ENCODE results near the gene MTRF1.
A peak's percentile ranks its signal among the peaks of the same experiment; 100 is the strongest.

Gene MTRF1

DNA sequence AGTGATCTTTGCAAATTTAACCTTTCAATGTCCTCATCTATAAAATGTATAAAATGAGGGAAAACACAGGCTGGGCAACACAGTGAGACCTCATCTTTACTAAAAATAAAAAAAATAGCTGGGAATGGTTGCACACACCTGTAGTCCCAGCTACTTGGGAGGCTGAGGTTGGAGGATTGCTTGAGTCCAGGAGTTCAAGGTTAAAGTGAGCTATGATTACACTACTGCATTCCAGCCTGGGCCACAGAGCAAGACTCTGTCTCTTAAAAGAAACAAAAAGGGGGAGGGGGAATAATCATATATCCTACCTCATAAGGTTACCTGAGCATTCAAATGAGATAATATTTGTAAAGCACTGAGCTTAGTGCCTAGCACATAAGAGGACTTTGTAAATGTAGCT, 5.8 kb downstream of the MTRF1 start:
- Histone ChIP-seq H2BK5ac (ENCODE audit: low read length) (no peak overlapping the region), H3K79me1 (ENCODE audit: low read length) (no peaks in the 10 kb centered on the region), H3K9ac (ENCODE audit: low read length) (no peak overlapping the region), H3K27ac (ENCODE audit: low read depth, low read length) (no peak overlapping the region), H2BK120ac (ENCODE audit: low read depth, low read length) (no peak overlapping the region), H3K56ac (ENCODE audit: low read length) (no peak overlapping the region), H3K79me2 (ENCODE audit: control insufficient read depth, insufficient read depth, low read length) (no peaks in the 10 kb centered on the region), H4K5ac (ENCODE audit: low read length) (no peak overlapping the region), H3K23ac (ENCODE audit: low read length) (no peak overlapping the region), H4K8ac (ENCODE audit: low read depth, low read length) (no peak overlapping the region), H2AK5ac (ENCODE audit: low read length) (no peak overlapping the region), H2BK15ac (replicated peaks; ENCODE audit: low read depth) (no peak overlapping the region), H3K4me1 (ENCODE audit: control insufficient read depth, low read depth, low read length) (no peaks in the 10 kb centered on the region), H3K27me3 (ENCODE audit: insufficient read depth, low read length, poor library complexity) (no peaks in the 10 kb centered on the region), H3K36me3 (ENCODE audit: control insufficient read depth, insufficient read depth, low read length) (no peaks in the 10 kb centered on the region), H3K4me2 (ENCODE audit: low read length) (no peak overlapping the region), H3K18ac (ENCODE audit: low read length) (no peak overlapping the region), H3K4me3 (ENCODE audit: low read length) (no peak overlapping the region), H3K4ac (ENCODE audit: low read depth, low read length) (no peak overlapping the region)
- no peak for DNase-seq

DNA sequence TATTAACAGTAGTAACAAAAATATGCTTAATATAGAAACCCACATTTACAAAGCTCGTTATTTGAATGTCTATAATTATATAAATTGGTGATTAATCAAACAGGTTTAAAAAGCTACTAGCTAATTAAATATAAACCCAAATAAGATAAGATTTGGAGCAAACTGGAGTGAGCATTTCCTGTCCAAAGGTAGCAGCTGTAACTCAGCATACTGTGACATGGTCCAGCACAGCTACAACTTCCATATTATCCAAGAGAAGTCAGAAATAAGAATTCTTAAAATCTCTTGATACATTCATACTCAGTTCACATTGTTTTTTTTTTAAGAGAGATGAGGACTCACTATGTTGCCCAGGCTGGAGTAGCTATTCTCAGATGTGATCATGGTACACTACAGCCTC, 8.5 kb downstream of the MTRF1 start:
- no peaks in the 10 kb centered on the region for H3K79me1 ChIP-seq (ENCODE audit: low read length)
- no peak overlapping the region for H2BK15ac ChIP-seq (replicated peaks; ENCODE audit: low read depth)
- no peak overlapping the region for H3K18ac ChIP-seq (ENCODE audit: low read length)
- H2BK120ac ChIP-seq (ENCODE audit: low read depth, low read length), result no peak overlapping the region
- no peak overlapping the region for H4K8ac ChIP-seq (ENCODE audit: low read depth, low read length)
- H3K79me2 ChIP-seq (ENCODE audit: control insufficient read depth, insufficient read depth, low read length), result no peaks in the 10 kb centered on the region
- no peak overlapping the region for H2AK5ac ChIP-seq (ENCODE audit: low read length)
- H3K56ac ChIP-seq (ENCODE audit: low read length), result no peak overlapping the region
- no peak overlapping the region for H3K4me3 ChIP-seq (ENCODE audit: low read length)
- no peak overlapping the region for H3K9ac ChIP-seq (ENCODE audit: low read length)
- H3K4me2 ChIP-seq (ENCODE audit: low read length), result no peak overlapping the region
- peaks cover 2% of the 10 kb centered on the region for H3K36me3 ChIP-seq (ENCODE audit: control insufficient read depth, insufficient read depth, low read length)
- H4K5ac ChIP-seq (ENCODE audit: low read length), result no peak overlapping the region
- H3K27me3 ChIP-seq (ENCODE audit: insufficient read depth, low read length, poor library complexity), result no peaks in the 10 kb centered on the region
- no CpG with 5 or more reads among the region's 1 CpG for WGBS (ENCODE audit: extremely low coverage, insufficient coverage, low lambda C conversion rate)
- H3K23ac ChIP-seq (ENCODE audit: low read length), result no peak overlapping the region
- no peak overlapping the region for H3K4ac ChIP-seq (ENCODE audit: low read depth, low read length)
- DNase-seq, result no peak
- no peak overlapping the region for H2BK5ac ChIP-seq (ENCODE audit: low read length)
- H3K27ac ChIP-seq (ENCODE audit: low read depth, low read length), result no peak overlapping the region
- H3K4me1 ChIP-seq (ENCODE audit: control insufficient read depth, low read depth, low read length), result no peaks in the 10 kb centered on the region

GRCh38 chr13:41250993-41251392, 12.4 kb downstream of the MTRF1 start:
- no peak overlapping the region for H4K8ac ChIP-seq (ENCODE audit: low read depth, low read length)
- H3K4me2 ChIP-seq (ENCODE audit: low read length), result no peak overlapping the region
- no peaks in the 10 kb centered on the region for H3K79me2 ChIP-seq (ENCODE audit: control insufficient read depth, insufficient read depth, low read length)
- H3K27me3 ChIP-seq (ENCODE audit: insufficient read depth, low read length, poor library complexity), result no peaks in the 10 kb centered on the region
- no peaks in the 10 kb centered on the region for H3K79me1 ChIP-seq (ENCODE audit: low read length)
- no peak overlapping the region for H3K56ac ChIP-seq (ENCODE audit: low read length)
- H3K9ac ChIP-seq (ENCODE audit: low read length), result no peak overlapping the region
- H3K23ac ChIP-seq (ENCODE audit: low read length), result no peak overlapping the region
- H2AK5ac ChIP-seq (ENCODE audit: low read length), result no peak overlapping the region
- no peak for DNase-seq
- H3K4me1 ChIP-seq (ENCODE audit: control insufficient read depth, low read depth, low read length), result no peaks in the 10 kb centered on the region
- H2BK5ac ChIP-seq (ENCODE audit: low read length), result no peak overlapping the region
- H3K36me3 ChIP-seq (ENCODE audit: control insufficient read depth, insufficient read depth, low read length), result peaks cover 2% of the 10 kb centered on the region
- H3K4me3 ChIP-seq (ENCODE audit: low read length), result no peak overlapping the region
- H4K5ac ChIP-seq (ENCODE audit: low read length), result no peak overlapping the region
- H2BK15ac ChIP-seq (replicated peaks; ENCODE audit: low read depth), result no peak overlapping the region
- H2BK120ac ChIP-seq (ENCODE audit: low read depth, low read length), result no peak overlapping the region
- H3K18ac ChIP-seq (ENCODE audit: low read length), result no peak overlapping the region
- H3K27ac ChIP-seq (ENCODE audit: low read depth, low read length), result no peak overlapping the region
- no peak overlapping the region for H3K4ac ChIP-seq (ENCODE audit: low read depth, low read length)

- Histone ChIP-seq H3K9ac (ENCODE audit: low read length) (no peak overlapping the region), H3K36me3 (ENCODE audit: control insufficient read depth, insufficient read depth, low read length) (peaks cover 2% of the 10 kb centered on the region), H3K27me3 (ENCODE audit: insufficient read depth, low read length, poor library complexity) (no peaks in the 10 kb centered on the region), H3K4me3 (ENCODE audit: low read length) (no peak overlapping the region), H3K4ac (ENCODE audit: low read depth, low read length) (no peak overlapping the region), H4K8ac (ENCODE audit: low read depth, low read length) (no peak overlapping the region), H3K56ac (ENCODE audit: low read length) (no peak overlapping the region), H2BK120ac (ENCODE audit: low read depth, low read length) (no peak overlapping the region), H4K5ac (ENCODE audit: low read length) (no peak overlapping the region), H3K79me1 (ENCODE audit: low read length) (no peaks in the 10 kb centered on the region), H2BK5ac (ENCODE audit: low read length) (no peak overlapping the region), H3K27ac (ENCODE audit: low read depth, low read length) (no peak overlapping the region), H3K79me2 (ENCODE audit: control insufficient read depth, insufficient read depth, low read length) (no peaks in the 10 kb centered on the region), H3K23ac (ENCODE audit: low read length) (no peak overlapping the region), H3K4me2 (ENCODE audit: low read length) (no peak overlapping the region), H2BK15ac (replicated peaks; ENCODE audit: low read depth) (no peak overlapping the region), H2AK5ac (ENCODE audit: low read length) (no peak overlapping the region), H3K4me1 (ENCODE audit: control insufficient read depth, low read depth, low read length) (no peaks in the 10 kb centered on the region), H3K18ac (ENCODE audit: low read length) (no peak overlapping the region)
- no CpG with 5 or more reads among the region's 8 CpGs for WGBS (ENCODE audit: extremely low coverage, insufficient coverage, low lambda C conversion rate)
- DNase-seq, result no peak
Measured at GRCh38 chr13:41246969-41247680, 16.3 kb downstream of the MTRF1 start.

DNA sequence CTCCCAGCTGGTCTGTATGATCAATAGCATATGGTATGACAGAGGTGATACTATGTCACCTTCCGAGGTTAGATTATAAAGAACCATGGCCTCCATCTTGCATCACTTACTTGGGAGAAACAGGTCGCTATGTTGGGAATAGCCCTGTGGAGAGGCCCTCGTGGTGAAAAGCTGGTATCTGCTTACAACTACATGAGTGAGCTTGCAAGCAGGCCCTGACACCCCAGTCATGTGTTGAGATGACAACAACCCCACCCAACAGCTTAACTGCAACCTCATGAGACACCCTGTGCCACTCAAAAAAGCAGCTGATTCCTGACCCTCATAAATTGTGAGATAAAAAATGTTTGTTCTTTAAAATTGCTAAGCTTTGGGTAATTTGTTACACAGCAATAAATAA, 18.8 kb downstream of the MTRF1 start:
- DNase-seq, result peak; percentile 26
- no peak overlapping the region for H3K4me3 ChIP-seq (ENCODE audit: low read length)
- no CpG with 5 or more reads among the region's 3 CpGs for WGBS (ENCODE audit: extremely low coverage, insufficient coverage, low lambda C conversion rate)
- no peak overlapping the region for H3K56ac ChIP-seq (ENCODE audit: low read length)
- H3K36me3 ChIP-seq (ENCODE audit: control insufficient read depth, insufficient read depth, low read length), result no peaks in the 10 kb centered on the region
- H3K79me1 ChIP-seq (ENCODE audit: low read length), result no peaks in the 10 kb centered on the region
- H3K27ac ChIP-seq (ENCODE audit: low read depth, low read length), result no peak overlapping the region
- no peaks in the 10 kb centered on the region for H3K4me1 ChIP-seq (ENCODE audit: control insufficient read depth, low read depth, low read length)
- H3K4me2 ChIP-seq (ENCODE audit: low read length), result no peak overlapping the region
- no peak overlapping the region for H3K4ac ChIP-seq (ENCODE audit: low read depth, low read length)
- H3K18ac ChIP-seq (ENCODE audit: low read length), result no peak overlapping the region
- no peak overlapping the region for H3K23ac ChIP-seq (ENCODE audit: low read length)
- no peaks in the 10 kb centered on the region for H3K79me2 ChIP-seq (ENCODE audit: control insufficient read depth, insufficient read depth, low read length)
- H2BK120ac ChIP-seq (ENCODE audit: low read depth, low read length), result no peak overlapping the region
- no peak overlapping the region for H2BK5ac ChIP-seq (ENCODE audit: low read length)
- H3K27me3 ChIP-seq (ENCODE audit: insufficient read depth, low read length, poor library complexity), result no peaks in the 10 kb centered on the region
- no peak overlapping the region for H2AK5ac ChIP-seq (ENCODE audit: low read length)
- H2BK15ac ChIP-seq (replicated peaks; ENCODE audit: low read depth), result no peak overlapping the region
- H4K5ac ChIP-seq (ENCODE audit: low read length), result no peak overlapping the region
- no peak overlapping the region for H3K9ac ChIP-seq (ENCODE audit: low read length)
- no peak overlapping the region for H4K8ac ChIP-seq (ENCODE audit: low read depth, low read length)

- Histone ChIP-seq H3K4me1 (ENCODE audit: control insufficient read depth, low read depth, low read length) (no peaks in the 10 kb centered on the region), H3K4me2 (ENCODE audit: low read length) (no peak overlapping the region), H3K9ac (ENCODE audit: low read length) (no peak overlapping the region), H4K8ac (ENCODE audit: low read depth, low read length) (no peak overlapping the region), H3K27ac (ENCODE audit: low read depth, low read length) (no peak overlapping the region), H3K36me3 (ENCODE audit: control insufficient read depth, insufficient read depth, low read length) (no peaks in the 10 kb centered on the region), H2AK5ac (ENCODE audit: low read length) (no peak overlapping the region), H2BK120ac (ENCODE audit: low read depth, low read length) (no peak overlapping the region), H3K79me2 (ENCODE audit: control insufficient read depth, insufficient read depth, low read length) (no peaks in the 10 kb centered on the region), H3K27me3 (ENCODE audit: insufficient read depth, low read length, poor library complexity) (no peaks in the 10 kb centered on the region), H3K23ac (ENCODE audit: low read length) (no peak overlapping the region), H3K4me3 (ENCODE audit: low read length) (no peak overlapping the region), H3K56ac (ENCODE audit: low read length) (no peak overlapping the region), H3K18ac (ENCODE audit: low read length) (no peak overlapping the region), H3K79me1 (ENCODE audit: low read length) (no peaks in the 10 kb centered on the region), H4K5ac (ENCODE audit: low read length) (no peak overlapping the region), H2BK15ac (replicated peaks; ENCODE audit: low read depth) (no peak overlapping the region), H3K4ac (ENCODE audit: low read depth, low read length) (no peak overlapping the region), H2BK5ac (ENCODE audit: low read length) (no peak overlapping the region)
- no CpG with 5 or more reads among the region's 4 CpGs for WGBS (ENCODE audit: extremely low coverage, insufficient coverage, low lambda C conversion rate)
- no peak for DNase-seq
Measured at GRCh38 chr13:41241626-41242025, 21.8 kb downstream of the MTRF1 start.
